ENCODE measurements around the gene SLC9A3.

GRCh38 chr5:488744-489688 is 35.2 kb downstream of the SLC9A3 start:
- TF ChIP-seq CTCF (IDR thresholded peaks at IDR 0.05) (no peak), POLR2A (IDR thresholded peaks at IDR 0.05) (no peak), POLR2AphosphoS5 (IDR thresholded peaks at IDR 0.05; ENCODE audit: insufficient read depth in 1 of 2, low read depth in 1 of 2) (no peak)
